OCI-LY7 (cell line): Measurements from ENCODE around the gene TMEM215. TPM values are rescaled to one million over a fixed set of nuclear protein-coding genes. Genes with fewer than 3 reads are reported as not detected.
"Not testable (repeated sequence)": the region's sequence is repeated elsewhere in the genome, so short reads cannot be mapped to it uniquely, and the experiment has no call there.

Source experiments
- BruUV-seq: library from RNA; stranded (reverse); fragments of 400-500 nt; replicated peaks from 2 replicates; lab custom pipeline; 2021; lab: Mats Ljungman, UMichigan
- CTCF ChIA-PET: fragments of 300-600 bp; sonication (Branson Sonifier 250); formaldehyde crosslinking; loops from one replicate; lab custom pipeline; 2022; ENCODE audit warnings: antibody characterized with exemption; ENCODE audit not compliant: unreplicated experiment; lab: Charles Lee
- POLR2A ChIA-PET: fragments of 300-600 bp; sonication (Branson Sonifier 250); formaldehyde crosslinking; loops from one replicate; lab custom pipeline; 2022; ENCODE audit warnings: antibody characterized with exemption; lab: Charles Lee
- DNase-seq: peaks from one replicate; pipeline ENCODE4 v3.0.0-alpha.2; 2015; ENCODE audit warnings: low spot score
- H2AFZ ChIP-seq: fragments of 200-600 bp; sonication (generic), shearing (Covaris generic); 2 replicates; pipeline ENCODE4 v1.6.1; 2014; ENCODE audit warnings: mild to moderate bottlenecking, antibody characterized with exemption, low read length, moderate library complexity
- H3K27ac ChIP-seq: fragments of 200-600 bp; sonication (generic); 2 replicates; pipeline ENCODE4 v1.5.1; 2014; ENCODE audit warnings: mixed run types, low read depth, mild to moderate bottlenecking, moderate library complexity, low read length, inconsistent platforms; ENCODE audit not compliant: poor library complexity, severe bottlenecking
- H3K36me3 ChIP-seq: fragments of 200-600 bp; sonication (generic); 2 replicates; pipeline ENCODE4 v1.6.1; 2014; ENCODE audit warnings: mild to moderate bottlenecking, antibody characterized with exemption, low read length, moderate library complexity, mixed read lengths; ENCODE audit not compliant: insufficient read depth
- H3K4me1 ChIP-seq: fragments of 200-600 bp; sonication (generic); 2 replicates; pipeline ENCODE4 v1.5.1; 2014; ENCODE audit warnings: mild to moderate bottlenecking, low read length; ENCODE audit not compliant: insufficient read depth, poor library complexity, severe bottlenecking
- H3K4me2 ChIP-seq: fragments of 200-600 bp; sonication (generic); 2 replicates; pipeline ENCODE4 v1.6.1; 2014; ENCODE audit warnings: mild to moderate bottlenecking, low read length
- H3K4me3 ChIP-seq: fragments of 200-600 bp; sonication (generic); 2 replicates; pipeline ENCODE4 v1.5.1; 2014; ENCODE audit warnings: mild to moderate bottlenecking, low read depth, low read length; ENCODE audit not compliant: poor library complexity, severe bottlenecking
- H3K79me2 ChIP-seq: fragments of 200-600 bp; sonication (generic); 2 replicates; pipeline ENCODE4 v1.6.1; 2016; ENCODE audit warnings: low read depth, mild to moderate bottlenecking, low read length, moderate library complexity, mixed read lengths; ENCODE audit not compliant: insufficient read depth
- H3K9me2 ChIP-seq: fragments of 200-600 bp; sonication (generic); 2 replicates; pipeline ENCODE4 v1.6.1; 2016; ENCODE audit warnings: mild to moderate bottlenecking, low read length, mixed read lengths; ENCODE audit not compliant: insufficient read depth
- H3K9me3 ChIP-seq: fragments of 200-600 bp; sonication (generic); 2 replicates; pipeline ENCODE4 v1.6.1; 2014; ENCODE audit warnings: mild to moderate bottlenecking, mixed run types, low read length, mixed read lengths
- H4K20me1 ChIP-seq: fragments of 200-600 bp; sonication (generic); 2 replicates; pipeline ENCODE4 v1.6.1; 2014; ENCODE audit warnings: mild to moderate bottlenecking, antibody characterized with exemption, low read length, moderate library complexity, mixed read lengths; ENCODE audit not compliant: insufficient read depth
- CTCF ChIP-seq: fragments of 200-600 bp; sonication (generic); conservative IDR thresholded peaks from 2 replicates; pipeline ENCODE4 v1.5.1; 2014; ENCODE audit warnings: mild to moderate bottlenecking, antibody characterized with exemption, low read length, moderate library complexity, mixed read lengths
- EZH2phosphoT487 ChIP-seq: fragments of 200-600 bp; sonication (generic); IDR thresholded peaks from 2 replicates; pipeline ENCODE4 v1.6.1; 2018; ENCODE audit warnings: low read depth, borderline replicate concordance, mild to moderate bottlenecking, mixed run types, antibody characterized with exemption, low read length, moderate library complexity, mixed read lengths
- intact Hi-C: fragments of 100-400 bp; cut with micrococcal nuclease; formaldehyde crosslinking; loops from one replicate; pipeline ENCODE4 v1.10.0; 2022; ENCODE audit not compliant: unreplicated experiment
- total RNA-seq, 2 experiments: library from RNA; depleted of rRNA in 1 of 2; stranded (reverse); fragments of >200 nt in 1 of 2; shearing (Covaris generic) in 1 of 2; gene quantifications; 2 replicates each; pipeline ENCODE4 v1.2.3, GENCODE V29; 2014 to 2022

Gene TMEM215
- total RNA-seq, 2 experiments from 2014 or later, result not detected

GRCh38 chr9:32787816-32788215 is 4.5 kb downstream of the TMEM215 start:
- no peak overlapping the region for H2AFZ ChIP-seq
- no peaks in the 10 kb centered on the region for H4K20me1 ChIP-seq
- TF ChIP-seq CTCF (no peak), EZH2phosphoT487 (no peak)
- BruUV-seq, result no TSS peak
- no peak overlapping the region for H3K4me2 ChIP-seq
- H3K9me2 ChIP-seq, result no peaks in the 10 kb centered on the region
- H3K79me2 ChIP-seq, result no peaks in the 10 kb centered on the region
- CTCF ChIA-PET, result no interaction called here
- no peak overlapping the region for H3K27ac ChIP-seq
- no peaks in the 10 kb centered on the region for H3K9me3 ChIP-seq
- POLR2A ChIA-PET, result interaction anchor here (0.6 kb wide), 1 partner anchor 157 kb away, joined by 4 read pairs; no protein-coding TSS in a partner anchor
- H3K4me3 ChIP-seq, result no peak overlapping the region
- intact Hi-C loops, result no loop called here
- no peaks in the 10 kb centered on the region for H3K36me3 ChIP-seq
- no peaks in the 10 kb centered on the region for H3K4me1 ChIP-seq
- DNase-seq, result no peak

- H3K79me2 ChIP-seq, DNase-seq, H3K4me1 ChIP-seq, H4K20me1 ChIP-seq, H3K9me2 ChIP-seq, H3K4me3 ChIP-seq, H3K4me2 ChIP-seq, CTCF ChIA-PET, H3K36me3 ChIP-seq, H3K27ac ChIP-seq, intact Hi-C loops, POLR2A ChIA-PET, BruUV-seq, H2AFZ ChIP-seq, H3K9me3 ChIP-seq: not testable (repeated sequence)
Measured at GRCh38 chr9:32796015-32796414, 12.7 kb downstream of the TMEM215 start.

GRCh38 chr9:32801530-32801929 is 18.2 kb downstream of the TMEM215 start:
- H4K20me1 ChIP-seq, result no peaks in the 10 kb centered on the region
- DNase-seq, result no peak
- intact Hi-C loops, result no loop called here
- TF ChIP-seq EZH2phosphoT487 (no peak), CTCF (no peak)
- ChIA-PET POLR2A (no interaction called here), CTCF (no interaction called here)
- H3K9me3 ChIP-seq, result no peaks in the 10 kb centered on the region
- H3K36me3 ChIP-seq, result no peaks in the 10 kb centered on the region
- no peak overlapping the region for H3K27ac ChIP-seq
- BruUV-seq, result no TSS peak
- H3K4me1 ChIP-seq, result no peaks in the 10 kb centered on the region
- no peaks in the 10 kb centered on the region for H3K9me2 ChIP-seq
- no peak overlapping the region for H2AFZ ChIP-seq
- no peak overlapping the region for H3K4me3 ChIP-seq
- H3K4me2 ChIP-seq, result no peak overlapping the region
- no peaks in the 10 kb centered on the region for H3K79me2 ChIP-seq
